Endothelial cell of umbilical vein (primary cell): ENCODE measurements around the gene CCK. TPM values are rescaled to one million over a fixed set of nuclear protein-coding genes. Genes with fewer than 3 reads are reported as not detected.

ENCODE experiments used
- BruUV-seq: library from RNA; stranded (reverse); fragments of 400-500 nt; replicated peaks from 2 replicates; lab custom pipeline; 2021; lab: Mats Ljungman, UMichigan
- CTCF ChIA-PET: fragments of 300-600, 350-600 bp; sonication (Branson Sonifier 250); formaldehyde crosslinking; loops from one replicate; lab custom pipeline; 2021; ENCODE audit warnings: antibody characterized with exemption, inconsistent platforms; lab: Charles Lee
- POLR2A ChIA-PET: fragments of 300-600, 350-600 bp; sonication (Branson Sonifier 250); formaldehyde crosslinking; loops from one replicate; lab custom pipeline; 2021; ENCODE audit warnings: antibody characterized with exemption, inconsistent platforms; lab: Charles Lee
- DNase-seq: peaks from one replicate; pipeline ENCODE4 v3.0.0-alpha.2; 2011; ENCODE audit warnings: low read depth, low spot score
- FAIRE-seq: peaks from 2 replicates; lab custom pipeline; 2011; peaks lifted over from hg19 to GRCh38; lab: Jason Lieb, UNC
- H2AFZ ChIP-seq: 2 replicates; pipeline ENCODE4 v1.6.0; 2012; ENCODE audit warnings: low read depth, low read length, control low read depth, inconsistent platforms
- H3K27ac ChIP-seq: 2 replicates; pipeline ENCODE4 v1.5.1; 2011; ENCODE audit warnings: low read depth, mild to moderate bottlenecking, control low read depth, low read length, moderate library complexity; ENCODE audit not compliant: insufficient read depth
- H3K27me3 ChIP-seq, 2 experiments: 2 replicates each; pipeline versions ENCODE4 v1.6.0 to v1.6.1; 2011; ENCODE audit warnings: low read length in 2 of 2, mixed read lengths in 1 of 2; ENCODE audit not compliant: control insufficient read depth in 2 of 2, insufficient read depth in 2 of 2
- H3K36me3 ChIP-seq, 2 experiments: 2 replicates in 1 of 2; 3 replicates in 1 of 2; pipeline ENCODE4 v1.5.1; 2011; ENCODE audit warnings: low read length in 2 of 2, mild to moderate bottlenecking in 1 of 2, moderate library complexity in 1 of 2; ENCODE audit not compliant: control insufficient read depth in 2 of 2, insufficient read depth in 2 of 2; ENCODE audit errors: extremely low read depth in 1 of 2
- H3K4me1 ChIP-seq: 3 replicates; pipeline ENCODE4 v1.5.1; 2011; ENCODE audit warnings: mild to moderate bottlenecking, low read length; ENCODE audit not compliant: control insufficient read depth, insufficient read depth; ENCODE audit errors: extremely low read depth
- H3K4me2 ChIP-seq: 2 replicates; pipeline ENCODE4 v1.6.1; 2011; ENCODE audit warnings: low read length, control low read depth, mixed read lengths; ENCODE audit not compliant: insufficient read depth
- H3K4me3 ChIP-seq, 3 experiments: fragments of 200-600 bp in 1 of 3; sonication (generic), shearing (Covaris generic) in 1 of 3; replicated peaks in 1 of 3; 2 replicates each; pipeline ENCODE4 v1.5.1; 2011 to 2016; ENCODE audit warnings: control low read depth in 3 of 3, low read length in 3 of 3, mild to moderate bottlenecking in 2 of 3, inconsistent platforms in 1 of 3, low read depth in 1 of 3, moderate library complexity in 1 of 3; ENCODE audit not compliant: insufficient read depth in 1 of 3
- H3K79me2 ChIP-seq: 2 replicates; pipeline ENCODE4 v1.6.0; 2012; ENCODE audit warnings: low read length, inconsistent platforms; ENCODE audit not compliant: control insufficient read depth, insufficient read depth
- H3K9ac ChIP-seq: replicated peaks from 2 replicates; pipeline ENCODE3; 2011; ENCODE audit warnings: low read length, control low read depth; ENCODE audit not compliant: insufficient read depth; ENCODE audit errors: extremely low read depth
- H3K9me1 ChIP-seq: replicated peaks from 3 replicates; pipeline ENCODE4 v1.6.0; 2011; ENCODE audit warnings: mild to moderate bottlenecking, low read length; ENCODE audit not compliant: control insufficient read depth, insufficient read depth; ENCODE audit errors: extremely low read depth
- H3K9me3 ChIP-seq: replicated peaks from 2 replicates; pipeline ENCODE4 v1.5.1; 2012; ENCODE audit warnings: low read length, inconsistent platforms; ENCODE audit not compliant: control insufficient read depth, insufficient read depth
- H4K20me1 ChIP-seq: replicated peaks from 2 replicates; pipeline ENCODE3; 2011; ENCODE audit warnings: mild to moderate bottlenecking, low read length; ENCODE audit not compliant: control insufficient read depth, insufficient read depth; ENCODE audit errors: extremely low read depth
- CTCF ChIP-seq, 2 donors: IDR thresholded peaks; 1 replicate in 1 of 2; 2 replicates in 1 of 2; pipeline ENCODE4 v1.5.1; 2011; ENCODE audit warnings: low read length in 2 of 2, mild to moderate bottlenecking in 2 of 2, moderate library complexity in 2 of 2, control low read depth in 1 of 2, inconsistent platforms in 1 of 2, low read depth in 1 of 2; ENCODE audit not compliant: insufficient read depth in 1 of 2; ENCODE audit errors: extremely low read depth in 1 of 2
- EZH2 ChIP-seq: IDR thresholded peaks from 2 replicates; pipeline ENCODE4 v1.6.1; 2012; ENCODE audit warnings: borderline replicate concordance, low read depth, mild to moderate bottlenecking, moderate library complexity, low read length, inconsistent platforms; ENCODE audit not compliant: severe bottlenecking
- FOS ChIP-seq: IDR thresholded peaks from 2 replicates; pipeline ENCODE4 v1.6.1; 2011; ENCODE audit warnings: mild to moderate bottlenecking, low read length, moderate library complexity, borderline replicate concordance; ENCODE audit not compliant: insufficient read depth
- GATA2 ChIP-seq: IDR thresholded peaks from 2 replicates; pipeline ENCODE4 v1.7.0; 2011; ENCODE audit warnings: low read depth, mild to moderate bottlenecking, moderate library complexity, mixed read lengths, low read length; ENCODE audit not compliant: insufficient read length, insufficient read depth
- JUN ChIP-seq: IDR thresholded peaks from 2 replicates; pipeline ENCODE4 v1.6.1; 2011; ENCODE audit warnings: borderline replicate concordance, low read depth; ENCODE audit not compliant: insufficient read length, insufficient read depth
- MAX ChIP-seq: IDR thresholded peaks from 2 replicates; pipeline ENCODE4 v1.6.1; 2011; ENCODE audit not compliant: insufficient read depth, insufficient read length
- MYC ChIP-seq: IDR thresholded peaks from one replicate; pipeline ENCODE4 v1.6.1; 2011; ENCODE audit warnings: mild to moderate bottlenecking, low read depth, low read length
- POLR2A ChIP-seq: IDR thresholded peaks from 2 replicates; pipeline ENCODE4 v1.6.1; 2012; ENCODE audit warnings: low read depth, mild to moderate bottlenecking, control low read depth, low read length
- POLR2AphosphoS5 ChIP-seq: IDR thresholded peaks from 2 replicates; pipeline ENCODE4 v1.6.1; 2012; ENCODE audit warnings: low read depth, mild to moderate bottlenecking, control low read depth, low read length, moderate library complexity; ENCODE audit not compliant: insufficient read depth
- dilution Hi-C: fragments of 300-500 bp; cut with MboI; formaldehyde crosslinking; loops from one replicate; pipeline ENCODE4 v1.15.0; 2019; ENCODE audit warnings: low sequenced_read_pairs; ENCODE audit not compliant: extremely low pct_ligation_motif_present
- intact Hi-C: fragments of 100-400 bp; cut with micrococcal nuclease; formaldehyde crosslinking; loops from one replicate; pipeline ENCODE4 v1.10.0; 2022
- polyA plus RNA-seq, 4 experiments: library from polyadenylated mRNA; depleted of rRNA in 3 of 4; stranded (reverse) in 3 of 4; unstranded in 1 of 4; fragments of >200 nt; gene quantifications; 2 replicates each; pipeline versions ENCODE4 v1.2.1 to v1.2.3, GENCODE V29; 2011 to 2012; ENCODE audit warnings: missing spikeins in 1 of 4
- total RNA-seq: library from RNA; stranded (reverse); gene quantifications from 2 replicates; pipeline ENCODE4 v1.2.3, GENCODE V29; 2021

Gene CCK
- total and polyA plus RNA-seq, 2 donors (not counting 3 experiments of a cell fraction or from before 2014, with no cell fraction given) = not detected

DNA sequence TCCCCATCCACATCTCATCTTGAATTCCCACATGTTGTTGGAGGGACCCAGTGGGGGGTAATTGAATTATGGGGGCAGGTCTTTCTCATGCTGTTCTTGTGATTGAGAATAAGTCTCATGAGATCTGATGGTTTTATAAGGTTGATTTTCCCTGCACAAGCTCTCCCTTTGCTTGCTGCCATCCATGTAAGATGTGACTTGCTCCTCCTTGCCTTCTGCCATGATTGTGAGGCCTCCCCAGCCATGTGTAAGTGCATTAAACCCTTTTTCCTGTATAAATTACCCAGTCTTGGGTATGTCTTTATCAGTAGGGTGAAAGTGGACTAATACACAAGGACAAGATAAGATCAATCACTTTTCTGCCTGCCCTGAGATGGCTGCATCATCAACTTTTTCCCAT is 5.8 kb upstream of the CCK start:
- no peak for TF ChIP-seq MYC
- no peak for TF ChIP-seq CTCF (IDR thresholded peaks at IDR 0.05; ENCODE audit: extremely low read depth in 1 of 2, insufficient read depth in 1 of 2, low read depth in 1 of 2, low read length in 2 of 2)
- no peak for TF ChIP-seq POLR2A
- no peak for TF ChIP-seq EZH2
- no peak for TF ChIP-seq POLR2AphosphoS5
- no peak for TF ChIP-seq MAX
- H3K27ac ChIP-seq = no peak overlapping the region
- no peak overlapping the region for H3K4me2 ChIP-seq
- H3K36me3 ChIP-seq = no peaks in the 10 kb centered on the region
- H3K4me1 ChIP-seq = no peaks in the 10 kb centered on the region
- H3K9me3 ChIP-seq = no peaks in the 10 kb centered on the region
- FAIRE-seq = no peak
- H3K9me1 ChIP-seq = no peaks in the 10 kb centered on the region
- no TSS peak for BruUV-seq
- ChIA-PET CTCF (interaction anchor here (1.0 kb wide), 1 partner anchor 25 kb away, joined by 3 read pairs; no protein-coding TSS in a partner anchor), POLR2A (interaction anchor here (0.6 kb wide), 1 partner anchor 25 kb away, joined by 3 read pairs; no protein-coding TSS in a partner anchor)
- no peak for DNase-seq
- dilution Hi-C loops (no loop called here), intact Hi-C loops (no loop called here)
- H3K27me3 ChIP-seq = peaks cover 12 to 15% of the 10 kb centered on the region in 2 experiments
- no peak overlapping the region for H2AFZ ChIP-seq
- no peak overlapping the region for H3K9ac ChIP-seq
- H3K79me2 ChIP-seq = no peaks in the 10 kb centered on the region
- no peak overlapping the region for H3K4me3 ChIP-seq
- H4K20me1 ChIP-seq = no peaks in the 10 kb centered on the region

GRCh38 chr3:42270561-42270960 is 4.6 kb upstream of the CCK start:
- dilution Hi-C loops = no loop called here

More at GRCh38 chr3:42270561-42270960, 4.6 kb upstream of the CCK start:
- BruUV-seq = no TSS peak
- Histone ChIP-seq H3K4me3 (no peak overlapping the region), H3K9me3 (no peaks in the 10 kb centered on the region), H3K27ac (no peak overlapping the region), H2AFZ (no peak overlapping the region), H3K9me1 (no peaks in the 10 kb centered on the region), H3K36me3 (no peaks in the 10 kb centered on the region), H4K20me1 (no peaks in the 10 kb centered on the region), H3K4me1 (no peaks in the 10 kb centered on the region), H3K27me3 (peaks cover 14 to 18% of the 10 kb centered on the region in 2 experiments), H3K4me2 (no peak overlapping the region), H3K79me2 (no peaks in the 10 kb centered on the region), H3K9ac (no peak overlapping the region)
- no peak for DNase-seq
- intact Hi-C loops = no loop called here
- ChIA-PET POLR2A (no interaction called here), CTCF (no interaction called here)
- no peak for TF ChIP-seq FOS
- no peak for TF ChIP-seq MAX
- TF ChIP-seq CTCF (IDR thresholded peaks at IDR 0.05; ENCODE audit: extremely low read depth in 1 of 2, insufficient read depth in 1 of 2, low read depth in 1 of 2, low read length in 2 of 2) = no peak
- TF ChIP-seq EZH2 = no peak
- no peak for TF ChIP-seq GATA2
- TF ChIP-seq MYC = no peak
- no peak for TF ChIP-seq JUN
- TF ChIP-seq POLR2A = no peak
- TF ChIP-seq POLR2AphosphoS5 = no peak
- FAIRE-seq = no peak
